ENCODE results near the gene PLXDC1. TPM values are rescaled to one million over a fixed set of nuclear protein-coding genes. Genes with fewer than 3 reads are reported as not detected.

PLXDC1 gene
- total RNA-seq, 1 experiment from 2014 or later, result 2.0 TPM

DNA sequence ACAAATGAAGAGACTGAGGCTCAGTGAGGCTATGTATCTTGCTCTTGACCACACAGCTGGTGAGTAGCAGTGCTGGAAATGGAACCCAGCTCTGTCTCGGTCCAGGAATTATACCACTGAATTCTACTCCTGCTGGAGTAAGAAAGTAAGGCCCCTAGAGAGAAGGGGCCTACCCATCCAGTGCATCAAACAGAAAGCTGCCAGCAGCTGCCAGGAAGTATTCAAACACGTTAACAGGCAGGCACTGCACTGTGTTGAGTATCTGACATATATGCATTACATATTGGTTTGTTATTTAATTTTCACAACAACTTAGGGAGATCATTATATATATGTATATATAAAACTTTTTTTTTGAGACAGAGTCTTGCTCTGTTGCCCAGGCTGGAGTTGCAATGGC is 10.5 kb upstream of the PLXDC1 start:
- TF ChIP-seq, protein P1, sequence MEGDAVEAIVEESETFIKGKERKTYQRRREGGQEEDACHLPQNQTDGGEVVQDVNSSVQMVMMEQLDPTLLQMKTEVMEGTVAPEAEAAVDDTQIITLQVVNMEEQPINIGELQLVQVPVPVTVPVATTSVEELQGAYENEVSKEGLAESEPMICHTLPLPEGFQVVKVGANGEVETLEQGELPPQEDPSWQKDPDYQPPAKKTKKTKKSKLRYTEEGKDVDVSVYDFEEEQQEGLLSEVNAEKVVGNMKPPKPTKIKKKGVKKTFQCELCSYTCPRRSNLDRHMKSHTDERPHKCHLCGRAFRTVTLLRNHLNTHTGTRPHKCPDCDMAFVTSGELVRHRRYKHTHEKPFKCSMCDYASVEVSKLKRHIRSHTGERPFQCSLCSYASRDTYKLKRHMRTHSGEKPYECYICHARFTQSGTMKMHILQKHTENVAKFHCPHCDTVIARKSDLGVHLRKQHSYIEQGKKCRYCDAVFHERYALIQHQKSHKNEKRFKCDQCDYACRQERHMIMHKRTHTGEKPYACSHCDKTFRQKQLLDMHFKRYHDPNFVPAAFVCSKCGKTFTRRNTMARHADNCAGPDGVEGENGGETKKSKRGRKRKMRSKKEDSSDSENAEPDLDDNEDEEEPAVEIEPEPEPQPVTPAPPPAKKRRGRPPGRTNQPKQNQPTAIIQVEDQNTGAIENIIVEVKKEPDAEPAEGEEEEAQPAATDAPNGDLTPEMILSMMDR (conservative IDR thresholded peaks at IDR 0.05), result no peak
- H4K20me1 ChIP-seq (ENCODE audit: control insufficient read depth, insufficient read depth, insufficient read length), result no peaks in the 10 kb centered on the region
- no peak overlapping the region for H3K9ac ChIP-seq (ENCODE audit: extremely low read depth, insufficient read length, low read length)
- no peak overlapping the region for H3T11ph ChIP-seq (ENCODE audit: low read length)
- H3K79me1 ChIP-seq (ENCODE audit: insufficient read depth, low read depth, low read length, poor library complexity, severe bottlenecking), result no peaks in the 10 kb centered on the region
- H3K18ac ChIP-seq (ENCODE audit: insufficient read length, low read depth, low read length), result no peak overlapping the region
- no peaks in the 10 kb centered on the region for H3K79me2 ChIP-seq (ENCODE audit: insufficient read depth, low read length)
- Mint-ChIP-seq H3K27me3 (ENCODE audit: low read depth) (peaks cover 25% of the 10 kb centered on the region), H3K4me3 (no peak overlapping the region), H3K4me1 (peaks cover 20 to 22% of the 10 kb centered on the region in 2 experiments), H3K9me3 (no peaks in the 10 kb centered on the region; a peak in 2 of 5 replicates), H3K27ac (no peak overlapping the region), H3K36me3 (ENCODE audit: insufficient read depth in 1 of 3, low read depth in 3 of 3) (no peaks in the 10 kb centered on the region)
- no peak overlapping the region for H3K4me2 ChIP-seq (ENCODE audit: insufficient read depth, insufficient read length, low read length)
- no peak overlapping the region for H2BK20ac ChIP-seq (ENCODE audit: low read depth, low read length, poor library complexity, severe bottlenecking)
- H2BK12ac ChIP-seq (ENCODE audit: insufficient read length, low read depth, low read length), result no peak overlapping the region
- H3K56ac ChIP-seq (ENCODE audit: insufficient read length, low read depth, low read length), result no peak overlapping the region
- H4K5ac ChIP-seq (ENCODE audit: insufficient read length, low read depth, low read length), result no peak overlapping the region
- H3K9me3 ChIP-seq (ENCODE audit: control insufficient read depth, low read depth, low read length), result no peaks in the 10 kb centered on the region
- H3K27me3 ChIP-seq (ENCODE audit: insufficient read depth, low read length), result peaks cover 9% of the 10 kb centered on the region; the same call in 1 of the 2 replicates
- no peak overlapping the region for H2BK15ac ChIP-seq (ENCODE audit: low read depth, low read length)
- no peak overlapping the region for H3K4ac ChIP-seq (ENCODE audit: low read depth, low read length)
- no peak overlapping the region for H4K91ac ChIP-seq (ENCODE audit: insufficient read length, low read depth, low read length)
- DNase-seq, result no peak
- H3K4me1 ChIP-seq (ENCODE audit: insufficient read depth, low read length), result no peaks in the 10 kb centered on the region
- H3K23me2 ChIP-seq (ENCODE audit: insufficient read length, low read depth, low read length, poor library complexity, severe bottlenecking), result peaks cover 9% of the 10 kb centered on the region
- H2AK5ac ChIP-seq (ENCODE audit: insufficient read length, low read length), result no peak overlapping the region
- H2BK120ac ChIP-seq (ENCODE audit: low read depth, low read length, poor library complexity, severe bottlenecking), result no peak overlapping the region
- no peak overlapping the region for H3K23ac ChIP-seq (ENCODE audit: insufficient read length, low read depth, low read length)
- H3K27ac ChIP-seq (ENCODE audit: insufficient read length, low read depth, low read length), result no peak overlapping the region
- no peak overlapping the region for H3K14ac ChIP-seq (ENCODE audit: insufficient read depth, low read length)
- no peak overlapping the region for H2BK5ac ChIP-seq (ENCODE audit: insufficient read length, low read length)
- H2AFZ ChIP-seq (ENCODE audit: low read length), result no peak overlapping the region
- no CpG with 5 or more reads among the region's 2 CpGs for WGBS (ENCODE audit: extremely low coverage, insufficient read length, low lambda C conversion rate)
- H4K8ac ChIP-seq (replicated peaks; ENCODE audit: insufficient read length, low read depth, low read length), result no peak overlapping the region
